Liver (tissue), 3 donors: ENCODE data around the gene TXNDC8.

ENCODE experiments used
- CTCF ChIP-seq: fragments of 150-350 bp; IDR thresholded peaks from 2 replicates; pipeline ENCODE4 v1.5.1; 2017; ENCODE audit warnings: improper control_type of control experiment, low read depth, low read length; ENCODE audit not compliant: missing input control
- GABPA ChIP-seq, 2 donors: IDR thresholded peaks in 1 of 2; conservative IDR thresholded peaks in 1 of 2; 2 replicates each; pipeline ENCODE4 v1.6.1; 2016; ENCODE audit warnings: antibody characterized with exemption in 2 of 2, mild to moderate bottlenecking in 1 of 2, moderate library complexity in 1 of 2
- JUND ChIP-seq, 2 donors: IDR thresholded peaks; 2 replicates each; pipeline ENCODE4 v1.6.1; 2016; ENCODE audit warnings: antibody characterized with exemption in 2 of 2
- TF ChIP-seq, protein P1 (sequence below): IDR thresholded peaks from 2 replicates; pipeline ENCODE4 v1.6.1; 2016; ENCODE audit warnings: antibody characterized with exemption
- donor health status: healthy.
- donor health status: healthy.

GRCh38 chr9:110334871-110335270 is 2.8 kb downstream of the TXNDC8 start:
- TF ChIP-seq CTCF (no peak), GABPA (IDR thresholded peaks at IDR 0.05 in 1 of 2, conservative IDR thresholded peaks at IDR 0.05 in 1 of 2) (no peak), JUND (IDR thresholded peaks at IDR 0.05) (no peak)
- TF ChIP-seq, protein P1, sequence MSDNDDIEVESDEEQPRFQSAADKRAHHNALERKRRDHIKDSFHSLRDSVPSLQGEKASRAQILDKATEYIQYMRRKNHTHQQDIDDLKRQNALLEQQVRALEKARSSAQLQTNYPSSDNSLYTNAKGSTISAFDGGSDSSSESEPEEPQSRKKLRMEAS = no peak
